C4-2B (cell line): ENCODE results near the gene OR52M1.

ENCODE experiments used
- H3K27ac ChIP-seq: fragments of 450-650 bp; 2 replicates; pipeline ENCODE4 v1.5.1; 2017
- CTCF ChIP-seq: fragments of 450-650 bp; conservative IDR thresholded peaks from 2 replicates; pipeline ENCODE4 v1.5.1; 2017; ENCODE audit warnings: mild to moderate bottlenecking
- ZFX ChIP-seq: fragments of 450-650 bp; IDR thresholded peaks from 2 replicates; pipeline ENCODE4 v1.6.1; 2017

OR52M1 gene

GRCh38 chr11:4569075-4569474 is 24.1 kb downstream of the OR52M1 start:
- TF ChIP-seq CTCF: no peak
- TF ChIP-seq ZFX: no peak
- H3K27ac ChIP-seq: no peak overlapping the region

- no peak for TF ChIP-seq CTCF
- TF ChIP-seq ZFX: no peak
Measured at GRCh38 chr11:4576880-4577279, 31.9 kb downstream of the OR52M1 start.

DNA sequence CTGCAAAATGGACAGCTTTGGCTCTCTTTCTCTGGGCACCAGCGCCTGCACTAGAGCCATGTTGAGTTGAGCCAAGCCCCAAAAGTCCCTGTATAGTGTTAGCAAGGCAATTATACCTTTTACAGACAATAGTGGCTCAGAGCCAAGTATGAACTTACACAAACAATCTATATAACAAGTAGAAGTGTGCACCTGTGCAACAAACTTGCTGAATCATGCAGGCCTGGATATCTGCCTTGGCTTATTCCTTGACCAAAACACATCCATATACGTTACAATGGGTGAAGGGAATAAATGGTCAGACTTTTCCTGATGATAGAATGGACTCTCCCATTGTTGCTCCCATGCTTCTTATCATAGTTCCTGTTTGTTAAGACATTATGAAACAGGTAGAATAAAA is 32.8 kb downstream of the OR52M1 start:
- H3K27ac ChIP-seq: peak overlapping the region; percentile 53
- TF ChIP-seq ZFX (no peak), CTCF (no peak)

More at GRCh38 chr11:4576880-4577279, 31.9 kb downstream of the OR52M1 start:
- H3K27ac ChIP-seq: peak overlapping the region; percentile 53; the same call in 1 of the 2 replicates

DNA sequence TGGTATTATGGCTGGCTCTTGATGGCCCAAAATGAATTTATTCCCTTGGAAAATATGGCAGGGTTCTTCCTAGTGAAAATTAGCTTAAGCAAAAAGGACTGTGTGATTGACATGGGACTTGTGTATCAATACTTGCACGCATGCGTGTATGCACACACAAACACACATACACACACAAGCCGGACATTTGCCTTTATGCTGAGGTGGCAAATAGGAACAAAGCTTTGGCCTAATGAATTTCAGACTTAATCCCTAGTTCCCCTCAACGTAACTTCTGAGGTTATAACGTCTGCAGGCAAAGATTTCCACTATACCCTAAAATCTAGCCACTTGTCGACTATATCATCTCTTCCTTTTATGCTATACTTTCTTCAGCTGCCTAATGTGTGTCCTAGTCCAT is 33.6 kb downstream of the OR52M1 start:
- no peak for TF ChIP-seq ZFX
- no peak overlapping the region for H3K27ac ChIP-seq

DNA sequence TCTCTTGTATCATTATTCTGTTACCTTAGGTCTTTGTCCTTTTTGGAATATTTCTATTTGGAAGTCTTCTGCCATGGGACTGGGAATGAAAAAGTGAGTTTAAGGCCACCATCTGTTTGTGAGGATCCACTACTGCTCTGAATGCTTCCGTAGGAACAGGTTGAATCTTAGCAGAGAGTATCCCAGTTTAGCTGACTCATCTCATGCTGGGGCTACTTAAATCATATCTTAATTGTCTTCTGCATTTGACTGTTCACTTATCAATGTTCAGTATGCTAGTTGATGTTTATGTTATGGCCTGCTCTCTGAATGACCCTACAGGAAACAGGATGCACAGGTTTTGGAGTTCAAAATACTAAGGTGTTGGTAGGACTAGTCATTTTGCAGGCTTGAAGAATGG is 35.1 kb downstream of the OR52M1 start:
- TF ChIP-seq ZFX (no peak), CTCF (no peak)
- H3K27ac ChIP-seq: no peak overlapping the region

DNA sequence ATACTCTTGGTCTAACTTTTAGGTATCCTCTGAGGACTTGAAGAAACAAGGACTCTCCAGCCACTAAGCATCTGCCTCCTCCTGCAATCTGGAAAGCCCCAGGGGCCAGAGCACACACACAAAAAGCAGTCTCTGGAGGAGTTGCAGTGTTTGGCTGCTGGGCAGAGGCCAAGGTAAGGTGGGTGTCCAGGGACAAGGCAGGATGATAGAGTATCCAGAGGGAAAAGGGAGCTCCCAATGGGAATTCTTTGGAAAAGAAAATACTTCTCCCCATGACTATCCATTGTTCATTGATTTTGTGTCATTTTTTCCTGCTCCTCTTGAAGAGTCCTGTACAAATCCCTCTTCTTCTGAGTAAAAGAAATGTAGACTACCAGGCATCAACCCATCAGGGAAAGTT is 36.5 kb downstream of the OR52M1 start, which contains the start of gene OR52I2:
TSS of gene OR52I2 (plus strand) at position 301 of the 400 bp plus-strand sequence.
- H3K27ac ChIP-seq: no peak within 1 kb of the TSS
- TF ChIP-seq ZFX (no peak), CTCF (no peak)

DNA sequence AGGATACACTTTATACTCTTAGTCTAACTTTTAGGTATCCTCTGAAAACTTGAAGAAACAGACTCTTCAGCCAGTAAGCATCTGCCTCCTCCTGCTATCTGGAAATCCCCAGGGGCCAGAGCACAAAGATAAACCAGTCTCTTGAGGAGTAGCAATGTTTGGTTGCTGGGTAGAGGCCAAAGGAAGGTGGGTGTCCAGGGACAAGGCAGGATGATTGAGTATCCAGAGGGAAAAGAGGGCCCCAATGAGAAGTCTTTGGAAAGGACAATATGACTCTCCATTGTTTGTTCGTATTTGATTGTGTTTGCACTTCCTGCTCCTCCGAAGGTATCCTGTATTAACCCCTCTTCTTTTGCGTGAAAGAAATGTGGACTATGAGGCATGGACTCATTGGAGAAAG is 44.0 kb downstream of the OR52M1 start:
- TF ChIP-seq ZFX (no peak), CTCF (no peak)
- H3K27ac ChIP-seq: peak overlapping the region; percentile 17; the same call in 1 of the 2 replicates

DNA sequence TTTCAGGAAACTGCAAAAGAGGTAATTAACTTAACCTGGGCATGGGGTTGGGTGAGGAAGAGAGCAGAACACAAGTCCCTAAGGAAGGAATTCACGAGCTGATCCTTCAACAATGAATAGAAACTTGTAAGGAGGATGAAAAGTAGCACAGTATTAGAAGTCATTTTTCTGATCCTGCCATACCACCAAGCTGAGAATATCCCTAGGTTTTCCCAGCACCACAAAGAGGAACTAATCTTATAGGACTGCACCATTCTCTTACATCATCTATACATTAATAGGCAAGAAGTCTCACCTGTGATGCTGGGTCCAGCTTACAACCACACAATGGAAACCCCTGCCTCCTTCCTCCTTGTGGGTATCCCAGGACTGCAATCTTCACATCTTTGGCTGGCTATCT is 48.7 kb downstream of the OR52M1 start, which contains the start of gene OR52I1:
TSS of gene OR52I1 (plus strand) at position 301 of the 400 bp plus-strand sequence. CDS start at position 301, 0 bp downstream.
- H3K27ac ChIP-seq: no peak within 1 kb of the TSS
- TF ChIP-seq ZFX (no peak), CTCF (no peak)
